NCI-H524 (cell line): ENCODE results near the gene AKAP6.

ENCODE experiments used
- DNase-seq, 2 experiments: peaks; one replicate each; lab custom pipeline; 2025; lab: John Stamatoyannopoulos, UW

The AKAP6 gene

GRCh38 chr14:32330351-32331111 lies 1.4 kb downstream of the AKAP6 start:
- no peak for DNase-seq

GRCh38 chr14:32331206-32331605 lies 2.1 kb downstream of the AKAP6 start:
- no peak for DNase-seq

- DNase-seq: no peak
These were observed 3.6 kb downstream of the AKAP6 start for GRCh38 chr14:32332415-32333316.

GRCh38 chr14:32336702-32337101 lies 7.6 kb downstream of the AKAP6 start:
- no peak for DNase-seq

GRCh38 chr14:32337759-32338158 lies 8.7 kb downstream of the AKAP6 start:
- no peak for DNase-seq

GRCh38 chr14:32339188-32339587 lies 10.1 kb downstream of the AKAP6 start:
- DNase-seq: no peak

- no peak for DNase-seq
These were observed 13.1 kb downstream of the AKAP6 start for GRCh38 chr14:32341947-32342846.

GRCh38 chr14:32342847-32343194 lies 13.7 kb downstream of the AKAP6 start:
- no peak for DNase-seq

GRCh38 chr14:32343926-32344430 lies 14.9 kb downstream of the AKAP6 start:
- DNase-seq: no peak

- DNase-seq: no peak
These were observed 16.3 kb downstream of the AKAP6 start for GRCh38 chr14:32345311-32345791.

GRCh38 chr14:32349322-32349721 lies 20.2 kb downstream of the AKAP6 start:
- no peak for DNase-seq

- DNase-seq: no peak
These were observed 20.9 kb downstream of the AKAP6 start for GRCh38 chr14:32350020-32350419.

GRCh38 chr14:32352631-32353030 lies 23.5 kb downstream of the AKAP6 start:
- no peak for DNase-seq

GRCh38 chr14:32354716-32355115 lies 25.6 kb downstream of the AKAP6 start:
- DNase-seq: peak; percentile 56 to 78

- DNase-seq: no peak
These were observed 29.7 kb downstream of the AKAP6 start for GRCh38 chr14:32358781-32359180.

- DNase-seq: no peak
These were observed 32.6 kb downstream of the AKAP6 start for GRCh38 chr14:32361674-32362073.

GRCh38 chr14:32363761-32364160 lies 34.7 kb downstream of the AKAP6 start:
- DNase-seq: no peak

GRCh38 chr14:32364941-32365340 lies 35.8 kb downstream of the AKAP6 start:
- DNase-seq: peak in 1 of 2 experiments; percentile 34

- peak in 1 of 2 experiments; percentile 57 for DNase-seq
These were observed 37.3 kb downstream of the AKAP6 start for GRCh38 chr14:32366256-32366879.

GRCh38 chr14:32366986-32367385 lies 37.9 kb downstream of the AKAP6 start:
- no peak for DNase-seq

GRCh38 chr14:32367516-32367915 lies 38.4 kb downstream of the AKAP6 start:
- no peak for DNase-seq
